Globus pallidus (tissue), 1 donor: ENCODE measurements around the gene TAF1.
"Not testable (repeated sequence)": the region's sequence is repeated elsewhere in the genome, so short reads cannot be mapped to it uniquely, and the experiment has no call there.

Experiments
- DNase-seq: peaks from one replicate; pipeline ENCODE4 v3.0.0-alpha.2; 2015; ENCODE audit warnings: low spot score

Gene TAF1

GRCh38 chrX:71439420-71439819 lies 73.3 kb downstream of the TAF1 start:
- no peak for DNase-seq

- DNase-seq: no peak
Measured at GRCh38 chrX:71439896-71440295, 73.7 kb downstream of the TAF1 start.

DNA sequence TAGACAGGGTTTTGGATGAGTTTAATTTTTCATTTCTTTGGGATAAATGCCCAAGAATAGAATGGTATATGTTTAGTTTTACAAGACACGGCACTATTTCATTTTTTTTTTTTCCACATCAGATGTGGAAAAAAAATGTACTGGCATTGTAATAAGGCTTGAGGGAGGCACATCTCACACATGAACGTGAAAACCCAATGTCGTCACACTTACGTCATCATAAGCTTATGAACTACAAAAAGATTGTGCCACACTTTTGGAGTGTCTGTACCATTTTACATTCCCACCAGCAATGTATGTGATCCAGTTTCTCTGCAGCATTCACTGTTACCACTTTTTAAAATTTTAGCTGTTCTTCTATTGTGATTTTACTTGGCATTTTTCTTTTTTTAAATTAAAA lies 74.2 kb downstream of the TAF1 start:
- DNase-seq: no peak

GRCh38 chrX:71441809-71442208 lies 75.7 kb downstream of the TAF1 start:
- not testable (repeated sequence) for DNase-seq

DNA sequence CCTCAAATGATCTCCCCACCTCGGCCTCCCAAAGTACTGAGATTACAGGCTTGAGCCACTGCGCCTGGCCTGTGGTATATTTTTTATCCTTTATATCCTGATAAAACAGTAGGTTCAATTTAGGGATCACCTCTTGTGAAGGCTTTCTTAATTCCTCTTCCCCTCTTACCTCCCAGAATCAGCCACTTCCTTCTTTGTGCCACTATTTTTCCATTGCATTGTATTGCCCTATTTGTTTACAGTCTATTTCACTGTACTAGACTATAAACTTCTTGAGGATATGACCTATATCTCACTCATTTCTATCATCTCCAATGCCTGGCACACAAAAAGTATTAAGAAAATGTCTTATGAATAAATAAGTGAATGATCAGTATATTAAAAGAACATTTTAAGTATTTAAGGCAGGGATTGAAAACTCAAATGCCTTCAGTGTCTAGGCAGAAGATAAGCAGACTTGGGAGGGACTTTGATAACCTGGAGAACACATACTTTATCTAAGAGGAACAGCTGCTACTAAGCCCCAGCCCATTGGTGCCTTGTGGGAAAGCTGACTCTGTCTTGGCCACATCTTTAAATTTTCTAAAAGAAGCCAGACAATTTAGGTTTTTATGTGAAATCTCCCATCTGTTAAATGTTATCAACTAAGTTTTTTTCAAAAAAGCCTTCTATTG lies 84.4 kb downstream of the TAF1 start:
- no peak for DNase-seq

GRCh38 chrX:71451518-71451917 lies 85.4 kb downstream of the TAF1 start:
- not testable (repeated sequence) for DNase-seq

GRCh38 chrX:71453056-71453455 lies 86.9 kb downstream of the TAF1 start:
- no peak for DNase-seq

- DNase-seq: no peak
Measured at GRCh38 chrX:71454222-71454621, 88.1 kb downstream of the TAF1 start.

GRCh38 chrX:71458866-71459265 lies 92.7 kb downstream of the TAF1 start:
- no peak for DNase-seq

- DNase-seq: no peak
Measured at GRCh38 chrX:71464968-71465367, 98.8 kb downstream of the TAF1 start.

GRCh38 chrX:71466979-71467523 lies 100.9 kb downstream of the TAF1 start:
- DNase-seq: no peak

- DNase-seq: no peak
Measured at GRCh38 chrX:71475785-71476540, 109.8 kb downstream of the TAF1 start.

GRCh38 chrX:71482228-71482958 lies 116.2 kb downstream of the TAF1 start:
- no peak for DNase-seq

DNA sequence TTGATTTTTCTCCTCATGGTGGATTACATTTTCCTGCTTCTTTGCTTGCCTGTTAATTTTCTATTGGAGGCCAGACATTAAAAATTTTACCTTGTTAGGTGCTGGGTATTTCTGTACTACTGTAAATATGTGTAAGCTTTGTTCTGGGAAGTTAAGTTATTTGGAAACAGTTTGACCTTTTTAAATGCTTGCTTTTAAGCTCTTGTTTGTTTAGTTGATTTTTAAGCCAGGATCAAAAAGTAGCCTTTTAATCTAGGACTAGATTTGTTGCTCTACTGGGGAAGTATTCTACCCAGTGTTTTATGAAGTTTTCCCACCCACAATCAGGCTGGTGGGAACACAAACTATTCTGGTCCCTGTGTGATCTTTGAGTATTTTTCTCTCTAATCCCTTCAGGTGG lies 121.7 kb downstream of the TAF1 start:
- no peak for DNase-seq

DNA sequence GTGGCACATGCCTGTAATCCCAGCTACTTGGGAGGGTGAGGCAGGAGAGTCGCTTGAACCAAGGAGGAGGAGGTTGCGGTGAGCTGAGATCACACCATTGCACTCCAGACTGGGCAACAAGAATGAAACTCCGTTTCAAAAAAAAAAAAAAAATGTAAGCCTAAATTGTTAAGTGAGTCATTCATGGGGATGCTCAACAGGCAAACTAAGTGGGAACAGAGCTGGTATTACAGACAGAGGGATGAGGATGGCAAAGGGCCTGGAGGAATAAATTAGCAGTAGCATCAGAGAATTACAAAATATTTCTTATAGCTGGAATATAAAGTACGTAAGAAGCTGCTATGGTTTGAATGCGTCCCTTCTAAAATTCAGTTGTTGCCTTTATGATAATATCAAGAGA lies 123.4 kb downstream of the TAF1 start:
- no peak for DNase-seq

GRCh38 chrX:71492231-71493065 lies 126.3 kb downstream of the TAF1 start:
- no peak for DNase-seq

GRCh38 chrX:71493111-71493613 lies 127.0 kb downstream of the TAF1 start:
- no peak for DNase-seq

GRCh38 chrX:71495979-71496378 lies 129.8 kb downstream of the TAF1 start:
- DNase-seq: peak; percentile 22

DNA sequence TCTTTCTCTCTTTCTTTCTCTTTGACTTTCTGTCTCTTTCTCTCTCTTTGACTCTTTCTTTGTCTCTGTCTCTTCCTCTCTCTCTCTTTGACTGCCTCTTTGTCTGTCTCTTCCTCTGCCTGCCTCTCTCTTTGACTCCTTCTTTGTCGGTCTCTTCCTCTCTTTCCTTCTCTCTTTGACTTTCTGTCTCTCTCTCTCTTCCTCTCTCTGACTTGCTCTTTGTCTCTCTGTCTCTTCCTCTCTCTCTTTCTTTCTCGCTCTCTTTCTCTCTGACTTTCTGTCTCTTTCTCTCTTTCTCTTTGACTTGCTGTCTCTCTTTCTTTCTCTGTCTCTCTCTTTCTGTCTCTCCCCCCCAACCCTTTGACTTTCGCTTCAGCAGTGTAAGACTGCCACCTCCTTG lies 130.3 kb downstream of the TAF1 start:
- DNase-seq: no peak

GRCh38 chrX:71502080-71502479 lies 135.9 kb downstream of the TAF1 start:
- not testable (repeated sequence) for DNase-seq

GRCh38 chrX:71504346-71504745 lies 138.2 kb downstream of the TAF1 start:
- DNase-seq: no peak

- DNase-seq: no peak
Measured at GRCh38 chrX:71509289-71509688, 143.1 kb downstream of the TAF1 start.
